ENCODE data around the gene UMODL1.

Gene UMODL1

GRCh38 chr21:42079008-42079938 lies 8.2 kb downstream of the UMODL1 start:
- no peak overlapping the region for H3K9ac ChIP-seq (ENCODE audit: insufficient read length)
- no peaks in the 10 kb centered on the region for H3K36me3 ChIP-seq (ENCODE audit: insufficient read depth, low read length)
- no peak overlapping the region for H3K27ac ChIP-seq
- H3K4me3 ChIP-seq, result no peak overlapping the region
- no peaks in the 10 kb centered on the region for H3K9me3 ChIP-seq (ENCODE audit: low read depth, low read length)
- TF ChIP-seq POLR2AphosphoS5 (IDR thresholded peaks at IDR 0.05; ENCODE audit: borderline replicate concordance, low read depth, low read length), result no peak
- TF ChIP-seq EZH2 (IDR thresholded peaks at IDR 0.05), result no peak
- no peak for TF ChIP-seq FOXP2 (optimal IDR thresholded peaks at IDR 0.05; ENCODE audit: control extremely low read depth, extremely low read length, insufficient read depth)
- no peak for DNase-seq (ENCODE audit: low read depth, low spot score)

GRCh38 chr21:42079939-42080787 lies 9.0 kb downstream of the UMODL1 start:
- Histone ChIP-seq H3K4me3 (no peak overlapping the region), H3K9me3 (ENCODE audit: low read depth, low read length) (no peaks in the 10 kb centered on the region), H3K9ac (ENCODE audit: insufficient read length) (peak overlapping the region; percentile 21), H3K36me3 (ENCODE audit: insufficient read depth, low read length) (no peaks in the 10 kb centered on the region), H3K27ac (no peak overlapping the region)
- TF ChIP-seq FOXP2 (optimal IDR thresholded peaks at IDR 0.05; ENCODE audit: control extremely low read depth, extremely low read length, insufficient read depth), result no peak
- TF ChIP-seq POLR2AphosphoS5 (IDR thresholded peaks at IDR 0.05; ENCODE audit: borderline replicate concordance, low read depth, low read length), result no peak
- no peak for DNase-seq (ENCODE audit: low read depth, low spot score)

GRCh38 chr21:42080788-42081083 lies 9.6 kb downstream of the UMODL1 start:
- no peak overlapping the region for H3K4me3 ChIP-seq
- H3K36me3 ChIP-seq (ENCODE audit: insufficient read depth, low read length), result no peaks in the 10 kb centered on the region
- no peak for DNase-seq (ENCODE audit: low read depth, low spot score)
- TF ChIP-seq POLR2AphosphoS5 (IDR thresholded peaks at IDR 0.05; ENCODE audit: borderline replicate concordance, low read depth, low read length) (no peak), EZH2 (IDR thresholded peaks at IDR 0.05) (no peak), FOXP2 (optimal IDR thresholded peaks at IDR 0.05; ENCODE audit: control extremely low read depth, extremely low read length, insufficient read depth) (no peak)
- H3K27ac ChIP-seq, result no peak overlapping the region
- H3K9me3 ChIP-seq (ENCODE audit: low read depth, low read length), result no peaks in the 10 kb centered on the region
- peak overlapping the region; percentile 21 for H3K9ac ChIP-seq (ENCODE audit: insufficient read length)

GRCh38 chr21:42081138-42081537 lies 10.0 kb downstream of the UMODL1 start:
- Histone ChIP-seq H3K4me3 (no peak overlapping the region), H3K36me3 (ENCODE audit: insufficient read depth, low read length) (no peaks in the 10 kb centered on the region), H3K9ac (ENCODE audit: insufficient read length) (no peak overlapping the region), H3K9me3 (ENCODE audit: low read depth, low read length) (no peaks in the 10 kb centered on the region), H3K27ac (no peak overlapping the region)
- TF ChIP-seq POLR2AphosphoS5 (IDR thresholded peaks at IDR 0.05; ENCODE audit: borderline replicate concordance, low read depth, low read length) (no peak), FOXP2 (optimal IDR thresholded peaks at IDR 0.05; ENCODE audit: control extremely low read depth, extremely low read length, insufficient read depth) (no peak), EZH2 (IDR thresholded peaks at IDR 0.05) (no peak)
- DNase-seq (ENCODE audit: low read depth, low spot score), result no peak

DNA sequence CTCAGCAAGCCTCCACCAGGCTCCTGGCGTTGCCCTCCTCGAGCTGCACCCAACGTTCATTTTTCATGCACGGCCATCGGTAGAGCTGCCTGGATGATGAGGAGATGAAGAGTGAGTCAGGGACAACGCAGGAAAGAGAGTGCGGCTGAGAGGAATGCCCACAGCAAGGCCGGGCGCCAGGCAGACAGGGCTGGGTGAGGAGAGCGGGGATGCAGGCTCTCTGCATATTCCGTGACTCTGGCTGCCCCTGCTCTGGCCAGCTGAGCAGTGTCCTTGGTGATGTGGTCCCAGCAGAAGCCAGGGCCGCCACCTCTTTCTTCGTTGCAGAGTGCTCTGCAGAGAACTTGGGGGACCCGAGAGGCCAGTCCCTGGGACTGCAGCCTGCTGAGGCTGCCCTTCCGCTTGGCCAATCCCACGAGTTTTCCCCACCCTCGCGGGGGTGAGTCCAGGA lies 10.8 kb downstream of the UMODL1 start:
- Histone ChIP-seq H3K9ac (ENCODE audit: insufficient read length) (no peak overlapping the region), H3K27ac (no peak overlapping the region), H3K4me3 (no peak overlapping the region), H3K36me3 (ENCODE audit: insufficient read depth, low read length) (no peaks in the 10 kb centered on the region), H3K9me3 (ENCODE audit: low read depth, low read length) (no peaks in the 10 kb centered on the region)
- no peak for DNase-seq (ENCODE audit: low read depth, low spot score)
- TF ChIP-seq FOXP2 (optimal IDR thresholded peaks at IDR 0.05; ENCODE audit: control extremely low read depth, extremely low read length, insufficient read depth) (no peak), POLR2AphosphoS5 (IDR thresholded peaks at IDR 0.05; ENCODE audit: borderline replicate concordance, low read depth, low read length) (no peak), EZH2 (IDR thresholded peaks at IDR 0.05) (no peak)

- TF ChIP-seq FOXP2 (optimal IDR thresholded peaks at IDR 0.05; ENCODE audit: control extremely low read depth, extremely low read length, insufficient read depth), result no peak
- no peak for TF ChIP-seq EZH2 (IDR thresholded peaks at IDR 0.05)
- no peak for TF ChIP-seq POLR2AphosphoS5 (IDR thresholded peaks at IDR 0.05; ENCODE audit: borderline replicate concordance, low read depth, low read length)
- no peak overlapping the region for H3K4me3 ChIP-seq
- no peaks in the 10 kb centered on the region for H3K9me3 ChIP-seq (ENCODE audit: low read depth, low read length)
- DNase-seq (ENCODE audit: low read depth, low spot score), result no peak
- H3K27ac ChIP-seq, result no peak overlapping the region
- H3K36me3 ChIP-seq (ENCODE audit: insufficient read depth, low read length), result no peaks in the 10 kb centered on the region
- no peak overlapping the region for H3K9ac ChIP-seq (ENCODE audit: insufficient read length)
Measured at GRCh38 chr21:42082501-42083360, 11.6 kb downstream of the UMODL1 start.

DNA sequence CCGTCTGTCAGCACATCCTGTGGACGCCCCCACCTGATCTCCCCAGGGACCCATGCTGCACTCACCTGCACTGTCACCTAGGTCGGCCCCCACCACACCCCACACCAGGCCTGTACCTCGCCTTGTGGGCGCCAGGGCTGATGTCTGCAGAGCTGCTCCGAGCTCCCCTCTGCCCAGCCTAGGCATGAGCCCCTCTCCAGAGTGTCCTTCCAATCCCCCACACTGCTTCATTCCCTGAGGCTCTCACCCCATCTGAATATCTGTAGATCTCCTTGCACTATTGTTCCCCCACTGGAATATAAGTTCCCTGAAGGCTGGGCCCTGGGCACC lies 12.2 kb downstream of the UMODL1 start:
- Histone ChIP-seq H3K9me3 (ENCODE audit: low read depth, low read length) (no peaks in the 10 kb centered on the region), H3K36me3 (ENCODE audit: insufficient read depth, low read length) (no peaks in the 10 kb centered on the region), H3K9ac (ENCODE audit: insufficient read length) (no peak overlapping the region), H3K27ac (no peak overlapping the region), H3K4me3 (no peak overlapping the region)
- no peak for DNase-seq (ENCODE audit: low read depth, low spot score)
- TF ChIP-seq EZH2 (IDR thresholded peaks at IDR 0.05) (no peak), FOXP2 (optimal IDR thresholded peaks at IDR 0.05; ENCODE audit: control extremely low read depth, extremely low read length, insufficient read depth) (no peak), POLR2AphosphoS5 (IDR thresholded peaks at IDR 0.05; ENCODE audit: borderline replicate concordance, low read depth, low read length) (no peak)

DNA sequence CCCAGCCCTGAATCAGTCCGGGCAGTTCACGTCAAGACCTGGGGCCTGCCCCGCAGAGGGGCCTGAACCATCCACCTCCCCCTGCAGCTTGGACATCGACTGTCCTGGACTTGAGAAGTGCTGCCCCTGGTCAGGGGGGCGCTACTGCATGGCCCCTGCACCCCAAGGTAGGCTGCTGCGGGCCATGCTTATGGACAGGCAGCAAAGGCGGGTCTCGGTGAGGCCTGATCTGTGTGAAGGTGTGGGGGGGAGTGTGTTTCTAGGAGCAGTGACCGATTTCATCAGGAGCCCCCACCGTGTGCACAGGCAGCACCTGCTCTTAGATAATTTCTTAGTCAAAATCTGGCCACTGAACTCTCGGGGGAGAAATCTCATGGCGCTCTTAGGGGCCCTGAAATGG lies 13.0 kb downstream of the UMODL1 start:
- H3K36me3 ChIP-seq (ENCODE audit: insufficient read depth, low read length), result no peaks in the 10 kb centered on the region
- DNase-seq (ENCODE audit: low read depth, low spot score), result no peak
- H3K4me3 ChIP-seq, result no peak overlapping the region
- no peak for TF ChIP-seq POLR2AphosphoS5 (IDR thresholded peaks at IDR 0.05; ENCODE audit: borderline replicate concordance, low read depth, low read length)
- no peak for TF ChIP-seq EZH2 (IDR thresholded peaks at IDR 0.05)
- no peak for TF ChIP-seq FOXP2 (optimal IDR thresholded peaks at IDR 0.05; ENCODE audit: control extremely low read depth, extremely low read length, insufficient read depth)
- H3K9ac ChIP-seq (ENCODE audit: insufficient read length), result no peak overlapping the region
- no peak overlapping the region for H3K27ac ChIP-seq
- H3K9me3 ChIP-seq (ENCODE audit: low read depth, low read length), result no peaks in the 10 kb centered on the region
